Body of pancreas (tissue), 4 donors: ENCODE measurements around the gene CREBZF. TPM values are rescaled to one million over a fixed set of nuclear protein-coding genes. Genes with fewer than 3 reads are reported as not detected.
"Not testable (repeated sequence)": the region's sequence is repeated elsewhere in the genome, so short reads cannot be mapped to it uniquely, and the experiment has no call there.

ENCODE experiments used
- ATAC-seq: fragments of 150-250 bp; one replicate; pipeline ENCODE4 v1.9.1; 2016
- DNase-seq, 4 donors: peaks; one replicate each; pipeline ENCODE4 v3.0.0-alpha.2; 2019
- H3K27ac ChIP-seq, 4 donors: fragments of 200-600 bp; sonication (generic); 1 replicate in 3 of 4; 2 replicates in 1 of 4; pipeline versions ENCODE4 v1.5.1 to v1.6.1; 2016 to 2019; ENCODE audit warnings: mild to moderate bottlenecking in 1 of 4, mixed read lengths in 1 of 4, moderate library complexity in 1 of 4
- H3K27me3 ChIP-seq, 2 donors: fragments of 200-600 bp; sonication (generic); one replicate each; pipeline ENCODE4 v1.6.0; 2016; ENCODE audit warnings: mild to moderate bottlenecking in 1 of 2
- H3K36me3 ChIP-seq, 2 donors: fragments of 200-600 bp; sonication (generic); replicated peaks in 1 of 2; 2 replicates each; pipeline ENCODE4 v1.5.1; 2016; ENCODE audit warnings: low read depth in 2 of 2; ENCODE audit not compliant: insufficient read depth in 1 of 2
- H3K4me1 ChIP-seq: fragments of 200-600 bp; sonication (generic); one replicate; pipeline ENCODE4 v1.6.0; 2016
- H3K4me3 ChIP-seq, 2 donors: fragments of 200-600 bp; sonication (generic); 1 replicate in 1 of 2; 2 replicates in 1 of 2; pipeline ENCODE4 v1.5.1; 2016 to 2019
- H3K9me3 ChIP-seq, 3 donors: fragments of 200-600 bp; sonication (generic); 1 replicate in 2 of 3; 2 replicates in 1 of 3; pipeline ENCODE4 v1.5.1; 2016
- CTCF ChIP-seq, 7 experiments: fragments of 450-650 bp in 4 of 7; fragments of 200-600 bp in 3 of 7; sonication (generic) in 3 of 7; IDR thresholded peaks; one replicate each; pipeline ENCODE4 v1.5.1; 2016 to 2019; ENCODE audit warnings: antibody characterized with exemption in 7 of 7
- POLR2A ChIP-seq, 3 donors: fragments of 450-650 bp; IDR thresholded peaks; one replicate each; pipeline ENCODE4 v1.6.1; 2016; ENCODE audit warnings: antibody characterized with exemption in 3 of 3, mild to moderate bottlenecking in 2 of 3
- WGBS, 2 donors: methylation state at CpG; one replicate each; pipeline ENCODE4 v1.1.5; 2017; 5-methylcytosine and 5-hydroxymethylcytosine counted together
- intact Hi-C: fragments of 100-400 bp; cut with DNase I; formaldehyde crosslinking; loops from one replicate; pipeline ENCODE4 v1.15.1; 2023
- total RNA-seq, 2 donors: library from RNA; depleted of rRNA; stranded (reverse); fragments of >200 nt; gene quantifications; one replicate each; pipeline ENCODE4 v1.1.0, GENCODE V29; 2016

Gene CREBZF
- total RNA-seq, 2 donors from 2014 or later: 65.9 to 151 TPM

DNA sequence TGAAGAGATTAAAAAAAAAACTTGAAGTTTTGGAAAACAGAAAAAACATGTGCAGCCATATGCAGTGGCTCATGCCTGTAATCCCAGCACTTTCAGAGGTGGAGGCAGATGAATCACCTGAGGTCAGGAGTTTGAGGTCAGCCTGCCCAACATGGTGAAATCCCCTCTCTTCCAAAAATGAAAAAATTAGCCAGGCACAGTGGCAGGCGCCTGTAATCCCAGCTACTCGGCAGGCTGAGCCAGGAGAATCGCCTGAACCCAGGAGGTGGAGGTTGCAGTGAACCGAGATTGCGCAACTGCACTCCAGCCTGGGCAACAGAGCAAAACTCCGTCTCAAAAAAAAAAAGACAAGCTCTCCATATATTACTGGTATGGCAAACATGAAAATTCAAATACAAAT lies 45.4 kb downstream of the CREBZF start:
- ATAC-seq (no peak), DNase-seq (no peak)
- intact Hi-C loops: no loop called here
- Histone ChIP-seq H3K36me3 (no peaks in the 10 kb centered on the region), H3K27ac (no peak overlapping the region), H3K27me3 (no peaks in the 10 kb centered on the region), H3K9me3 (no peaks in the 10 kb centered on the region), H3K4me1 (no peaks in the 10 kb centered on the region), H3K4me3 (no peak overlapping the region)
- no peak for TF ChIP-seq POLR2A (IDR thresholded peaks at IDR 0.05)
- TF ChIP-seq CTCF (IDR thresholded peaks at IDR 0.05): no peak
- 76 to 81% methylated on average over 6 of the region's 6 CpGs for WGBS, 2 donors

- H3K9me3 ChIP-seq, intact Hi-C loops, DNase-seq, H3K36me3 ChIP-seq, ATAC-seq, H3K4me3 ChIP-seq, H3K4me1 ChIP-seq, H3K27ac ChIP-seq, H3K27me3 ChIP-seq: not testable (repeated sequence)
- WGBS, 2 donors: 69 to 84% methylated on average over 2 of the region's 2 CpGs
These were observed 53.3 kb downstream of the CREBZF start for GRCh38 chr11:85611643-85612042.

Other genes with a start within 250 kb of the CREBZF start
- gene DLG2, start 37.8 kb downstream of the CREBZF start, total RNA-seq: 10 to 100 TPM in 1 of 2 donors, 1 to 10 TPM in 1; 6.0 to 13.2 TPM
- gene TMEM126B, start 36.5 kb downstream of the CREBZF start, total RNA-seq: 10 to 100 TPM; 15.2 to 23.3 TPM
- gene TMEM126A, start 17.2 kb downstream of the CREBZF start, total RNA-seq: 10 to 100 TPM in 1 of 2 donors, 1 to 10 TPM in 1; 8.9 to 25.7 TPM
- not detected for gene CCDC89, start 21.1 kb upstream of the CREBZF start, total RNA-seq
- 10 to 100 TPM; 28.3 to 55.3 TPM for gene SYTL2, start 146.0 kb upstream of the CREBZF start, total RNA-seq
- gene CCDC83, start 190.3 kb upstream of the CREBZF start, total RNA-seq: not detected